PC-3 (cell line): Measurements from ENCODE around the gene TYW1.
"Not testable (repeated sequence)": the region's sequence is repeated elsewhere in the genome, so short reads cannot be mapped to it uniquely, and the experiment has no call there.

Source experiments
- CTCF ChIP-seq: fragments of 300-600 bp; sonication (generic); conservative IDR thresholded peaks from 2 replicates; pipeline ENCODE4 v1.5.1; 2017; ENCODE audit warnings: antibody characterized with exemption, low read depth, mild to moderate bottlenecking, low read length
- EZH2 ChIP-seq: fragments of 300-600 bp; sonication (generic); IDR thresholded peaks from one replicate; pipeline ENCODE4 v1.6.1; 2017; ENCODE audit warnings: antibody characterized with exemption, mild to moderate bottlenecking, low read length; ENCODE audit not compliant: unreplicated experiment
- EZH2phosphoT487 ChIP-seq: fragments of 300-600 bp; sonication (generic); IDR thresholded peaks from 2 replicates; pipeline ENCODE4 v1.6.1; 2018; ENCODE audit warnings: mild to moderate bottlenecking, antibody characterized with exemption, low read length, borderline replicate concordance

- not testable (repeated sequence) for TF ChIP-seq CTCF, EZH2, EZH2phosphoT487
These were observed 7.1 kb upstream of the TYW1 start for GRCh38 chr7:66989552-66989951.
